Osteoblast (primary cell): ENCODE data around the gene MAD1L1. TPM values are rescaled to one million over a fixed set of nuclear protein-coding genes. Genes with fewer than 3 reads are reported as not detected.

Source experiments
- DNase-seq: peaks from one replicate; pipeline ENCODE4 v3.0.0; 2011; ENCODE audit warnings: low spot score, mixed read lengths; ENCODE audit not compliant: insufficient read length; ENCODE audit errors: missing footprints
- H2AFZ ChIP-seq: 2 replicates; pipeline ENCODE4 v1.6.0; 2011; ENCODE audit warnings: mild to moderate bottlenecking, low read length
- H3K27ac ChIP-seq: 2 replicates; pipeline ENCODE4 v1.5.1; 2011; ENCODE audit warnings: mild to moderate bottlenecking, low read depth, low read length, moderate library complexity
- H3K27me3 ChIP-seq: 2 replicates; pipeline ENCODE4 v1.6.0; 2012; ENCODE audit warnings: mild to moderate bottlenecking, control low read depth, inconsistent platforms, low read length, moderate library complexity; ENCODE audit not compliant: insufficient read depth
- H3K36me3 ChIP-seq: 2 replicates; pipeline ENCODE4 v1.5.1; 2011; ENCODE audit warnings: mild to moderate bottlenecking, low read length, control low read depth, moderate library complexity; ENCODE audit not compliant: insufficient read depth
- H3K4me1 ChIP-seq: 2 replicates; pipeline ENCODE4 v1.5.1; 2011; ENCODE audit warnings: mild to moderate bottlenecking, low read length, control low read depth, moderate library complexity; ENCODE audit not compliant: insufficient read depth
- H3K4me2 ChIP-seq: 2 replicates; pipeline ENCODE4 v1.6.0; 2011; ENCODE audit warnings: mild to moderate bottlenecking, low read length; ENCODE audit not compliant: insufficient read depth
- H3K4me3 ChIP-seq: fragments of 200-600 bp; sonication (generic); 3 replicates; pipeline ENCODE4 v1.5.1; 2012; ENCODE audit warnings: mild to moderate bottlenecking, low read length, inconsistent platforms; ENCODE audit not compliant: insufficient read depth
- H3K79me2 ChIP-seq: 2 replicates; pipeline ENCODE4 v1.6.0; 2012; ENCODE audit warnings: mild to moderate bottlenecking, low read length, control low read depth, inconsistent platforms; ENCODE audit not compliant: insufficient read depth
- H3K9me3 ChIP-seq: 2 replicates; pipeline ENCODE4 v1.5.1; 2011; ENCODE audit warnings: low read depth, low read length, control low read depth
- H4K20me1 ChIP-seq: 2 replicates; pipeline ENCODE4 v1.6.0; 2012; ENCODE audit warnings: mild to moderate bottlenecking, low read length, control low read depth; ENCODE audit not compliant: insufficient read depth
- CTCF ChIP-seq: IDR thresholded peaks from 2 replicates; pipeline ENCODE4 v1.5.1; 2011; ENCODE audit warnings: mild to moderate bottlenecking, low read depth, low read length, moderate library complexity; ENCODE audit errors: extremely low read depth
- total RNA-seq: library from RNA; depleted of rRNA; stranded (reverse); fragments of >200 nt; gene quantifications from 2 replicates; pipeline ENCODE4 v1.2.3, GENCODE V29; 2012

Gene MAD1L1
- total RNA-seq, 1 donor: 66.2 TPM

GRCh38 chr7:2055956-2056355, 176.8 kb downstream of the MAD1L1 start:
- Histone ChIP-seq H2AFZ (no peak overlapping the region), H3K27me3 (no peaks in the 10 kb centered on the region), H3K27ac (no peak overlapping the region), H4K20me1 (no peaks in the 10 kb centered on the region), H3K4me2 (no peak overlapping the region), H3K4me3 (no peak overlapping the region), H3K4me1 (no peaks in the 10 kb centered on the region), H3K9me3 (peaks cover 2% of the 10 kb centered on the region), H3K79me2 (no peaks in the 10 kb centered on the region), H3K36me3 (no peaks in the 10 kb centered on the region)
- no peak for DNase-seq
- no peak for TF ChIP-seq CTCF

DNA sequence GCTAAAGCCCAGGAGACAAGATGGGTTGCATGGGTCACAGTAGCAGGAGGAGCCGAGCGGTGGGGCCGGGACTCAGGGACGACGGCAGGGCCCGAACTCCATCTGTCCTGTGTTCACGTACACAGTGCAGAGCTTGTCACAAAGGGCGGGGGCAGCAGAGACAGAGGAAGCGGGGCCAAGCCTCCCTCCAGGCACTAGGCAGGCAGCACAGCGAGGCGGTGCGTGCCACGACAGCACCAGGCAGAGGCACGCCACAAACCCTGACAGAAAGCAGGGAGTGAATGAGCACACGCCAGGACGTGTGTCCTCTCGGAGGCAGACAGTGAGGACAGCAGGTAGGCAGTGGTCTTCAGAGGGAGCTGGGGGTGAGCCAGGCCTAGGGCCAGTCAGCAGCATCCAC, 177.8 kb downstream of the MAD1L1 start:
- Histone ChIP-seq H3K27me3 (no peaks in the 10 kb centered on the region), H3K36me3 (no peaks in the 10 kb centered on the region), H3K4me3 (no peak overlapping the region), H3K9me3 (no peaks in the 10 kb centered on the region), H3K4me2 (no peak overlapping the region), H4K20me1 (no peaks in the 10 kb centered on the region), H3K4me1 (no peaks in the 10 kb centered on the region), H3K27ac (no peak overlapping the region), H2AFZ (no peak overlapping the region), H3K79me2 (no peaks in the 10 kb centered on the region)
- DNase-seq: no peak
- no peak for TF ChIP-seq CTCF

DNA sequence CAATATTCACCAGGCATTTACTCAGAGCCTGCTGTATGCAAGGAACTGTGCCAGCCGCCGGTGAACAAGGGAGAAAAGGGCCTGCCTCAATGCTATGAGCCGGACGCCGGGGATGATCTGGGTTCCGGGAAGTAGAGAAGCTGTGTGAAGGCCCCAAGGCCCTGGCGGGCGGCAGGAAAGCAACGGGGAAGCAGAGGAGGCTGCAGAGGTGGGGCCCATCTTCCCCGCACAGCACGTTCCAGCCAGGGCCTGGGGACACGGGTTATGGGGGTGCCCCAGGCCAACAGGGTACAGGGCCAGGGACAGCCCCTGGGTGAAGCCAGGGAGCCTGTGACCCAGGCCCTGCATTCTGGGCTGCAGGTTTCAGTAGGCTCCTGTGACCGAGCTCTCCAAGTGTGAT, 179.3 kb downstream of the MAD1L1 start:
- Histone ChIP-seq H3K4me2 (no peak overlapping the region), H3K79me2 (no peaks in the 10 kb centered on the region), H2AFZ (no peak overlapping the region), H3K27ac (no peak overlapping the region), H3K4me3 (no peak overlapping the region), H3K4me1 (no peaks in the 10 kb centered on the region), H3K36me3 (no peaks in the 10 kb centered on the region), H3K9me3 (no peaks in the 10 kb centered on the region), H4K20me1 (no peaks in the 10 kb centered on the region), H3K27me3 (no peaks in the 10 kb centered on the region)
- TF ChIP-seq CTCF: no peak
- DNase-seq: no peak

DNA sequence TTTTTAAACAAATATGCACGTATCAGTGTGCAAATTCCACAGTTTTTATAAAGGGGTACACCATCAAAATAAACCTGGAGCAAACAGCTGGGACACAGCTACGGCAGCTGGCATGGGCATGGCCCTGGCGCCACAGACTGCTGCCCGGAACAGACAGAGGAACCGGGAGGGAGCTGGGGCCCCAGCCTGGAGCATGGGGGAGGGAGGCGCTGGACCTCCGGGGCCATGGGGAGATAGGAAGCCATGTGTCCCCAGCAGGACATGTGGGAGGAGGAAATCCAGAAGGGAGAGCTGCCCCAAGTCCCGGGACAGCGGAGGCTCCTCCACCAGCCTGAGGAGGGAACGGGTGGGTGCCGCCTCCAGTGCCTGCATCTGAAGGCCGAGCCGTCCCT, 180.1 kb downstream of the MAD1L1 start:
- Histone ChIP-seq H3K4me3 (no peak overlapping the region), H2AFZ (no peak overlapping the region), H3K79me2 (no peaks in the 10 kb centered on the region), H3K4me2 (no peak overlapping the region), H3K4me1 (no peaks in the 10 kb centered on the region), H3K9me3 (no peaks in the 10 kb centered on the region), H4K20me1 (peaks cover 1% of the 10 kb centered on the region), H3K36me3 (no peaks in the 10 kb centered on the region), H3K27ac (no peak overlapping the region), H3K27me3 (no peaks in the 10 kb centered on the region)
- no peak for TF ChIP-seq CTCF
- no peak for DNase-seq
